Measurements from ENCODE around the gene FHOD3.
"Not testable (repeated sequence)": the region's sequence is repeated elsewhere in the genome, so short reads cannot be mapped to it uniquely, and the experiment has no call there.

The FHOD3 gene

GRCh38 chr18:36451454-36452251, 154.1 kb downstream of the FHOD3 start:
- no peak for DNase-seq (ENCODE audit: low read depth)

DNA sequence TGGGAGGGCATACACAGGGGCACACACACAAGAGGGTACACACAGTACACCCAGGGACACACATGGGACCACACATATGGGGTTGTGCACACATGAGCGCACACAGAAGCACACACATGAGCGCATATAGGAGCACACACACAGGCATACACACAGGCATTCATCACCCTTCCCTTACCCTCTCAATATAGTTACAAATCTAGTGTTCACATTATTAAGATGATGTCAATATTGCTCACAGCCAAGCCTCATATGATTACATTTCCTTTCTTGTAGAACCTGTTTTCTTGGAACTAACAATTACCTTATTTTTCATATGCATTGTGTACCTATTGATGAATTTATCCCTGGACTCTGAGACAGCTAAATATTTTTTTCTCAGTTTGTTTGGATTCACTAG, 156.7 kb downstream of the FHOD3 start:
- DNase-seq (ENCODE audit: low read depth) = no peak

DNA sequence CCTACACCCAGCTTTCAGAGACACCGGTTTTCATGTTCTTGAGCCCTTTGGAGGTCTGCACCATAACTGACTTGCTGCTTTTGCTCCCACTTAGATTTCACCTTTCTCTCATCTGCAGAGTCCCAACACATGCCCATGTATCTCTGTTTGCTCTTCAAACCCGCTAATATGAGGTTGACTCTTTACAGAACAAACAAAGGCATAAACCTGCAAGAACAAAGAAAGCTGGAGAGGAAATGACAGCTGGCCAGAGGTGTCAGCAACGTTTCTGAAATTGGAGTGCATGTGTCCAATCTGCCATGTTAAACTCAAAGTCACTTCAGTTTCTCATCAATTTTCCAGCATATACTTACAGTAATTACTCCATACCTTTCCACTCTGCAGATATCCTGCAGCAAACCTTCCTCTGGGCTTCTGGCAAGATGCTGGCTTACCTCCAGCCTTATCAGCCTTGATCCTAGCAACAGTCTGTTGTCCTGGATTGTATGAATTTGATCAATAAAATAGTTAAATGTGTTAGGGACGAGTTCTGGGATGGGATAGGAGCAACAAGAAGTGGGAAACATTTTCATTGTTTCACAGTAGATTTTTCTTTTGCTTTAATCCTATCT, 157.4 kb downstream of the FHOD3 start:
- DNase-seq (ENCODE audit: low read depth) = no peak

- no peak for DNase-seq (ENCODE audit: low read depth)
Measured at GRCh38 chr18:36455931-36456330, 158.4 kb downstream of the FHOD3 start.

DNA sequence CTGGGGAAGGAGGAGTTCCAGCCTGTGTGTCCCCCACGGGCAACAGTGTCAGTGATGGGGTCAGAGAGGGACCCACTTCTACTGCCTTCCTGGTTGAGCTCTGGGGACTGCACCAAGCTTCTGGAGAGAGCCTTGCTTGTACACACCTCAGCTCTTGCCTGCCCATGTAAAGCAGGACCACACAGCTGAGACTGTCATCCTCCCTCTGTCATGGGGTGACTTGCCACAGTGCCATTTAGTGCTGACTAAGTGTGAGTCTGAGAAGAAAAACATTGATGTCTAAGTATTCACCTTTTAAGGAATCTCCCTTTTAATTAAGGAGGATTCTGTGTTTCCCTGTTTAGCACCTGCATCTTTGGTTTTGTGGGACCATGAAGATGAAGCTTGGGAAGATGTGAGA, 159.1 kb downstream of the FHOD3 start:
- no peak for DNase-seq (ENCODE audit: low read depth)

DNA sequence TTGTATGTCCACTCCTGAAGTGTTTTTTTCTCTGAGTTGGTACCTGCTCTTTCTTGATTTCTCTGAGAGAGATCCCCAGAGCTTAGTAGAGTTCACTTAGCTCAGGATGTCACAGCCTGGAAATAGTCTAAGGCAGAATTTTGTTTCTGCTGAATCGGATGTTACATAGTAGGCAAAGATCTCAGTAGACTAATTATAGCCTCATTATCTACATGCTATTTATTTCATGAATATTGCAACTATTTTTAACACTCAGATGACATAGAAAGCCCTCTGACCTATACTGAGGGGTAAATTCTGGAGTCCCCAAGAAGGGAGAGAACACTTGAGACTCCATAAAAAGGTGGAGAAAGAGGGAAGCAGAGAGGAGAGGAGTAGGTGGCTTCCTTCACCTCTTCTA, 160.2 kb downstream of the FHOD3 start:
- no peak for DNase-seq (ENCODE audit: low read depth)

- no peak for DNase-seq (ENCODE audit: low read depth)
Measured at GRCh38 chr18:36458306-36458705, 160.8 kb downstream of the FHOD3 start.

GRCh38 chr18:36459203-36459602, 161.7 kb downstream of the FHOD3 start:
- no peak for DNase-seq (ENCODE audit: low read depth)

DNA sequence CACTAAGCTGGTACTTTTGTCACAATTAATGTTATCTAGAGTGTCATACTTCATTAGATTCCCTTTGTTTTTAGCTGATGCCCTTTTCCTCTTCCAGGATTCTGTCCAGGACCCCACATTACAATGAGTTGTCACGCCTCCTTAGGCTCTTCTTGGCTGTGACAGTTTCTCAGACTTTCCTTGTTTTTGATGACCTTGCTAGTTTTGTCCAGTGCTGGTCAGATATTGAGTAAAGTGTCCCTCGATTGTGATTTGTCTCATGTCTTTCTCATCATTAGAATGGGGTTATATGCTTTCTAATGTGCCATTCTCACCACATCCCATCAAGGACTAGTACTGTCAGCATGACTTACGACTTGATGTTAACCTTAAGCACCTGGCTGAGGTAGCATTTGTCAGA, 162.3 kb downstream of the FHOD3 start:
- no peak for DNase-seq (ENCODE audit: low read depth)

DNA sequence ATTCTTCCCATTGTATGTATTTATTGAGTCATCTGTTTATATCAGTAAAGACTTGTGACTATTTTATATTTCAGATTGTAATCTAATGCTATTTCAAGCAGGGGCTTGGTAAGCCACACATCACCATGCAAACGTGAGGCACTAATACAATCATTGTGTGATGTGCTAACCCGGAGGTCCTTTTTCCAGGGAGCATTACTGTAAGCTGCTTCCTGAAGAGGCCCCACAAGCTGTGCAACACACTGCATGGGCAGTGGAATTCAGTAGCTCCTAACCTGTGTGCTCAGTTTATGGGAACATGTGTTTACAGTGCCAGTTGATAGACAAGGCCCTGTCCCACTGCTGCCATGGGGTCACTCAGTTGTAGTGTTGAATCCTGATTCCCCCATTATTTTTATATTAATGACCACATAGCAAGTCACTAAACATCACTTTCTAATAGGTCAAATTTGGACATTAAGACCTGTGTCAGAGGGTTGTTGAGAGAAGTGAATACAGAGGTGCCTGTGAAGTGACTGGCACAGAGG, 162.9 kb downstream of the FHOD3 start:
- DNase-seq (ENCODE audit: low read depth) = no peak

GRCh38 chr18:36460854-36461253, 163.3 kb downstream of the FHOD3 start:
- no peak for DNase-seq (ENCODE audit: low read depth)

DNA sequence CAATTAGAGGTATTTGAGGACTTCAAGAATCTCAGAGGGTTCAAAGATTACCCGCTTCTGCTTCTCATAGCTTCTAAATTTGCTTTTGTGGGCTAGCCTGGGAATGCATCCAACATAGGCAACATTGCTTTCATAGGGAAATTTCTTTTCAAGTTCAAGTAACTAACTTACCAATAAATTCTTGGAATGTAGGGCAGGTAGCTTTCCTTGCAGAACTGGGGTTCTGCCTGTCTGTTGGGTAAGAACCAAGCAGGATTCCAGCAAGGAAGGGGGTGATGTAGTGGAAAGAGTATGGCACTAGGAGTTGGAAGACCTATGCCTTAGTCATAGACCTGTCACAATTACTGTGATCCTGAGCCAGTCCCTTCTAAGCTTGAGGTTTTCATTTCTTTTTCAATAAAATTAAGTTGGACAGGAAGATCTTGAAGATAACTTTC, 164.1 kb downstream of the FHOD3 start:
- no peak for DNase-seq (ENCODE audit: low read depth)

- DNase-seq (ENCODE audit: low read depth) = not testable (repeated sequence)
Measured at GRCh38 chr18:36463516-36463915, 166.0 kb downstream of the FHOD3 start.

- no peak for DNase-seq (ENCODE audit: low read depth)
Measured at GRCh38 chr18:36464126-36464651, 166.7 kb downstream of the FHOD3 start.

DNA sequence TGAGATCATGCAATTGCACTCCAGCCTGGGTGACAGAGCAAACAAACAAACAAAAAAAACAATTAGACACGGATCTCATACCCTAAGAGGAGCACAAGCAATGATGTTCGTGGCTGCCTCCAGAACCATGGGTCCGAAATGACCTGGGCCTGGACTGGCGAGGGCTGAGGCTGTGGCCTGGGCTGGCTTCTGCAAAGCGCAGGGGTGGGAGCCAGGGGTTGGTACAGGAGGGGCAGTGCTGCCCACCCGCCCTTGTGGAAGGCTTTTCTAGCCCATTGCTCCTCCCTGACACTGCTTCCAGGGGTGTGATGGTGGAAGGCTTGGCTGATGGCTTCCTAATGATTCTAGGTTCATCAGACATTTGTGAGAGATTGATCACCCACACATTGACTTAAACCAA, 167.8 kb downstream of the FHOD3 start:
- no peak for DNase-seq (ENCODE audit: low read depth)

DNA sequence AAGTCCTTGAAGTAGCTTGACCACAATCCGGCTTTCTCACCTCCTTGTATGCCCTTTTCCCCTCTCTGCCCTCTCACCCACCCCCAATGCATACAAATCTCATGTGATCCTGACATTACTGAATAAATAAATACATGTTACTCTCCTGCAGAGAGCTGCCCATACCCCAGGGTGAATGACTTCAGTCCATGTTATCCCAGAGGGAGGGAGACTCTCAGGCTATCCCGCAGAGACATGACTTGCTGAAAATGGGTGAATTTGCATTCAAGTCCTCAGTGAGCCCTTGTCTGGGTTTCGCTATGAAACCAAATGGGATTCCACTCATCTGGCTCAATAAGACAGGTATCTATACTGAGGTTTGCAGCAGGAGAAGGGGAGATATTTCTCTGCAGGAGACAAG, 168.5 kb downstream of the FHOD3 start:
- no peak for DNase-seq (ENCODE audit: low read depth)

DNA sequence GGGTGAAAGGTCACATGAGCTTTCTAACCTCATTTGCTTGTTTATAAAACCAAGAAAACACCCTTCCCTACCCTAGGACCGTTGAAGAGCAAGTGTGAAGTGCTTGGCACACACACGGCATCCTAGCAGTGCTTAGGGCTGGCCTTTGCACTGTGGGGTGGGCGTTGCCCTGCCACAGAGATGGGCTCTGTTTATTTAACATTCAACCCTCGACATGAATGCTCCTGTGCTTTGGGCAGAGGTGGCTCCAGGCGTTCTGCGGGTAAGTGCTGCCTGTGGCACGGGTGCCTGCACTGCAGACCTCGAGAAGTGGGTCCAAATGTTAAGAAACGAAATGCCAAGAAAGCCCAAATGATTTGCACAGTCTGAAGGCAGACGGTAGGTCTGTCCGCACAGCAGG, 170.1 kb downstream of the FHOD3 start:
- DNase-seq (ENCODE audit: low read depth) = no peak

GRCh38 chr18:36468161-36468560, 170.6 kb downstream of the FHOD3 start:
- no peak for DNase-seq (ENCODE audit: low read depth)

DNA sequence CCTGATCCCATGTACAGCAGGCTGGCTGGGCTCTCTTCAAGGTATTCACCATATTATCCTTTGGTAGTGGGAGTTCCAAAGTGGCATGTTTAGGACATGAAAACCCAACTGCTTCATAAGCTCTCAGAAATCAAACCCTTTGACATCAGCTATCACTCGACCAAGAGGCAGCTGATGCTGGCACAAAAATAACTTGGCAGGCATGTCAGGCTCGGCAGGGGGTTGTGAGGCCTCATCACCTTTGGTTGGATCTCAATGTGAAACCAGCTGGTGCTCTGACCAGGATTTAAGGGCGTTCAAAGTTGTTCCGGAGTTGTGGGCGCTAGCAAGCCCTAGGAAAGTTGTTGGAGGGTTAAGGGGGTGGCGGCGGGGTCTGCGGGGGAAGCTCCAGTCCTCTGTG, 171.9 kb downstream of the FHOD3 start:
- DNase-seq (ENCODE audit: low read depth) = no peak

DNA sequence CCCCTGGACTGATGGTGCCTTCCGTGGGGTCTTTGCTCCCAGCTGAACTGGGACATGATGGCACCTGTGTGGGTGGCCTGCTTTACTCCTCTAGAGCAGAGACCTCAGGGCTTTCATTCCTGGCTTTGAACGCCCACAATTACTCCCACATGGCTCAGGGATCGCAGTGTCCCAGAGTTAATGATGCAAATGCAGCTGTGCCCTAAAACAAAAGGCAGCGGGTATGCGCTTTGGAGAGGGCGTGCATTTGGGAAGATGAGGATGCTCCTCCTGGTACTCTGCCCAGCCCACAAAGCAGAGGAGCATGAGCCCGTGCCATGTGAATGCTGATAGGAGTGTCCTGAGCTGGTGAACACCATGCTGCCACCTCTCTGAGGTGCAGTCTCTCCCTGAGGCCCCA, 173.4 kb downstream of the FHOD3 start:
- DNase-seq (ENCODE audit: low read depth) = no peak

GRCh38 chr18:36471393-36471792, 173.9 kb downstream of the FHOD3 start:
- no peak for DNase-seq (ENCODE audit: low read depth)

DNA sequence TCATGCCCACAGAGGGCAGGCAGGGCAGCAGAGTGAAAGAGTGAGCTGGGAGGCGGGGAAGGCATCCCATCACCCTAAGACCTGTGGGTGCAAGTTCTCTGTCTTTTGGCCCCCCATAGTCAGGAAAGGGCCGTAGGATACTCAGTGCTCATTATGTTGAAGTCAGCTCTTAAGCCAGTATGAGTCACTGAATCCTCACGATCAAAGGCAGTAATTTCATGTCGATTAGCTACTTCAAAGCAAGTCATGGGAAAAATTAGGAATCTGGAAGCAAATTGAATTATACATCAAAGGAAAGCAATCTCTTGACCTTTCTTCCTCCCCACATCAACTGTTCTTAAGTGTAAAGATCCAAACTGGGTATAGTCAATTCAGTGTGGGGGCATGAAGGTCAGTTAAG, 178.9 kb downstream of the FHOD3 start:
- no peak for DNase-seq (ENCODE audit: low read depth)

DNA sequence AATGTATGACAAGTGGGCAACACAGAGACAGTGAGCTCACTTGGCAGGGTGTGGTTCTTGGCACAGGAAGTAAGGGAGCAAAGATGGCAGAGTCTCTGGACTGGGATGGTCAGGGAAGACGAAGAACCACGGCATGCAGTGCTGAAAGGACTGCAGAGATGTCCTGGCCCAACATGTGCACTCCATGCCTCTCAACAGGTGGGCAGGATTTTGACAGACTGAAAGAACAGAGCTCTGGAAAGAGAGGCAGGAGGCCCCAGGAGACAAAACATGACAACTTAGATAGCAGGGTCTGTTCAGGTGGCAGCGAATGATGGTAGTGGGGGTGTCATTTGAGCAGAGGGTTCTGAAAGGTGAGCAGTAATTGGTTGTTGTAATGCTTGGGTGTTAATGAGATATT, 180.3 kb downstream of the FHOD3 start:
- no peak for DNase-seq (ENCODE audit: low read depth)
